ENCODE data around the gene PPFIA1.
"Not testable (repeated sequence)": the region's sequence is repeated elsewhere in the genome, so short reads cannot be mapped to it uniquely, and the experiment has no call there.

Gene PPFIA1

DNA sequence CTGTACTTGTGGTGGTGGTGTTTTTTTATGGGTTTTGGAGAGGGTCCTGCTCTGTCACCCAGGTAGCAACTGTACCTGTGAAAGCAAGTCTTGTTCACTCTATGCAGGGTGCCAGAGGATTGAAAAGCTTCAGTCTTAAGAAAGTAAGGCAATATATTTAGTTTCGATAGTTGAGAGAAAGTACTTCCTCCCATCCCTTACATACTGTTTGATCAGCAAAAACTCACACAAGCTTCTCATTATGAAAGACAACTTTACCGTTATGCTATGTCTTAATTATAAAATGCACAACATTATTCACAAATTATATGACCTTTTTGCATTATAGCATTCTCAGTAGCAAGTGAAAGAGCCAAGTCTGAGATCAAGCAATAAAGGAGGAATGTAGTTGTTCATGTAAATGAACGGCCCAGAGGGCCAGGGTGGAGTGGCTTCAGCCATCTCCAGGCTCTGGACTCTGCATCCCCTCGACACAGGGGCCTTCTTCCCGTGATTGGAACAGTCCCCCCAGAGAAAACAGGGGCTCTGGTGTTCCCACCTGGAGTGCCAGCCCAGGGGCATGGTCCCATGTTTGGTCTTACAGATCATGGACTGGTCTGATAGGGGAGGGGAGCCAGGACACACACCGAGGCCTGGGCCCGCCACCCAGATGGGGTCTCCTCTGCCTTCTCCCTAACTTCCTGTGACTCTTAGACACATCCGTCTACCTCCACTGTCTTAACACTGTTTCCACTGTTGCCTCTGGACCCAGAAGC is 89.1 kb downstream of the PPFIA1 start:
- no peak for DNase-seq (ENCODE audit: low spot score)

DNA sequence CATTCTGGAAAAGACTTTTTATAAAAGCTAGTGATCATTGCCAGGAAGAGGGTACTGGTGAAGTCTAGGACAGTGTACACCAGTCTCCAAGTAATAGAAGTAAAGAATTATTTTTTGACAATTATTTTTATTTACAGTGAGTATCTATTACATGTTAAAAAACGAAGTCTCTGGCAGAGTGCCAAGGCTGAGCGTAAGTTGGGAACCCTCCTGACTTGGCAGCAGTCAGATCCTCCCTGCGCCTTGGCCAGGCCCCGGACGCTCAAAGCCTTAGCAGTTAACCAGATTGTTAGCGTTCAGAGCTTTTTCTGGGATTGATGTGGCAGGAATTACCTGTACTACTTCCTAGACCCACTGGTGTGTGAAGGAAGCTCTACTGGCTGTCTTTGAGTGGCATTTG is 89.7 kb downstream of the PPFIA1 start:
- DNase-seq (ENCODE audit: low spot score): no peak

DNA sequence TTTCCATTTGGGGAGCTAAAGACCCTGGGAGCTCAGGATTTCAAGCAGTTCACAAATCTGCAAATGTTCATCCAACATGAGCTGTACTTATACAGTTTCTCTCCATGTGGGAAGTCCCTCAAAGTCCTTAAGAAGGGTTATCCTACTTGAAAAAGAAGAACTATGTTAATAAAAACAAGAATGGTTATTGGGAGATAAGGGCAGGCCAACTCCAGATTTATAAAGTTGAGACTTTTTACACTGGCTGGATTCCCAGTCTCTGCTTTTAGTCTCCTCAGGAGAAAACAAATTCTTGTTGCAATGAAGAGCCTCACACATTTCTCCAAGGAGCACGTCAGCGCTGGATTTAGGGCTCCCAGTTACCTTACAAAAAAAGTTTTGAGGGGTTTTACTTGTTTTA is 93.7 kb downstream of the PPFIA1 start:
- DNase-seq (ENCODE audit: low spot score): no peak

DNA sequence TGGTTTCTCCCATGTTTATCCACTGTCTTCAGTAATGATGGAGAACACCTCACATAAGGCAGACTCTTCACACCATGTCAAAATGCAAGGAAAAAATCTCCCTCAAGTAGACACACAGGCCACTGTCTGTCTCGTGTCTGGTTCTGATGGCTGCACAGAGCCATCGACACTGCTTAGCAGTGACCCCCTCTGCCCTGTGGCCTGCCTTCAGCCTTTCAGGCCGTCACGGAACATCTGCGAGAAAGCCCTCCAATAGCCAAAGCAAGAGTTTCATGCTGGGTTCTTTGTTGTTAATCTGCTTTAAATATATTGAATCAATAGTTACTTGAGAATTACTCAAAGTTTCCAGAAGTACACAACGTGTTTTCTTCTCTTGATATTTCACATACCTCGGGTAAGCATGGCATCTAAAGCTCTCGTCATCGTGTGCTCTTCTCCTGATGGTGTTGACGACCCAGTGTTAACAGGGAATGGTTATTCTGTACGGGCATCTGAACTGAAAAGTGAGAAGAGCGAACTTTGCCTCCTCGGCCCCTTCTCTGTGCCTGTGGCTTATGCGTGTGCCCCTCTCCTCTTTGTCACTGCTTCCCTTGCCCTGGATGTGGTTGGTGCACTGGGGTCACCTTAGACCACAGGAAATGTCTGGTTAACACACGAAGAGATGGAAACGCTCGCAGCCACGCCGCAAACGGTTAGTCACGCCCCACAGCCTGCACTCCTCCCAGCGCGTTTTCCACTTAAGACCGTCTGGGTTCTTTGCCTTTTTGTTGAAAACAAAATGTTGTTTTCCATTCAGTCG is 94.5 kb downstream of the PPFIA1 start:
- no peak for DNase-seq (ENCODE audit: low spot score)

DNA sequence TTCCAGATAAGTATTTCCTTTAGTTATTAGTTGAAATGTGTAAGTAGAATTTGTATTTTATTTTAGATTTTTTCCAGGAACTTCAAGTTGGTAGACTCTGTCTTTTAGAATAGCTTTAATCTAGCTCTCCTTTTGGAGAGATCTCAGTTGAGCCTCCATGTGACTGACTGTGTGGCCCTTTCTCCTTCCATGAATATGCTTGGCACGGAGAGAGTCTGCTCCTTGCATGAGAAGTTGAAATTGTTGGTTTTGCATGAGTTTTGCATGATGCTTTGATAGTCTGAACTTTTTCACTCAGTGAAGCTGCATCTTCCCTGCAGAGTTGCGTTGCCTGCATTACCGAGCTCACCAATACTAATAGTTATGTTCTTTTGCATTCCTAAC is 95.0 kb downstream of the PPFIA1 start:
- no peak for DNase-seq (ENCODE audit: low spot score)

DNA sequence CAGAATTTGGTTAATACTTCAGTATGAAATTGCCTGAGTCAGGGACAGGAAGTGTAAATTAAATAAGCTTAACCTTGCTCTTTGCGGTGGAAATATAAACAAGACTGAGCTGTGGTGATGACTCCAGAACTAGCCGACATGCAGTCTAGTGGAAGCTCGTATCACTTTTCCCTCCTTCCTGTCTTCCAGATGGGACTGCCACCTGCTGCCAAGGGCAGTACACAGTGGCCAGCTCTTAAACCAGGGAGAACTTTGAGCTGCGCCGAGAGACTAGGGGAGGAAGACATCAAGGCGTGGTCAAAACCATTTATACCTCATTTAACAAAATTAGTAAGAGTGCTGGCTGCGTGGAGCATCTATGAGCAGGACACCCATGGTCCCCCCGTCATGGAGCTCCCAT is 96.6 kb downstream of the PPFIA1 start:
- no peak for DNase-seq (ENCODE audit: low spot score)

DNA sequence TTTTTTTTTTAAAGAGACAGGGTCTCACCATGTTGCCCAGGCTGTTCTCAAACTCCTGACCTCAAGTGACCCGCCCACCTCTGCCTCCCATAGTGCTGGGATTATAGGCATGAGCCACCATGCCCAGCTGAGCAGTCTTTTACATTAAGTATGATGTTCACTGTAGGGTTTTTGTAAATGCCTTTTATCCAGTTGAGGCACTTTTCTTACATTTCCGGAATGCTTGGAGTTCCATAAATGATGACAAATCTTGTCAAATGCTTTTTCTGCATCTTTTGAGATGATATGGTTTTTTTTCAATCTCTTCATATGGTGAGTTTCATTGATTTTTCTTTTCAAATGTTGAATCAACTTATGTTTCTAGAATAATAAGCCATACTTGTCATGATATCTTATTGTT is 98.5 kb downstream of the PPFIA1 start:
- DNase-seq (ENCODE audit: low spot score): no peak

DNA sequence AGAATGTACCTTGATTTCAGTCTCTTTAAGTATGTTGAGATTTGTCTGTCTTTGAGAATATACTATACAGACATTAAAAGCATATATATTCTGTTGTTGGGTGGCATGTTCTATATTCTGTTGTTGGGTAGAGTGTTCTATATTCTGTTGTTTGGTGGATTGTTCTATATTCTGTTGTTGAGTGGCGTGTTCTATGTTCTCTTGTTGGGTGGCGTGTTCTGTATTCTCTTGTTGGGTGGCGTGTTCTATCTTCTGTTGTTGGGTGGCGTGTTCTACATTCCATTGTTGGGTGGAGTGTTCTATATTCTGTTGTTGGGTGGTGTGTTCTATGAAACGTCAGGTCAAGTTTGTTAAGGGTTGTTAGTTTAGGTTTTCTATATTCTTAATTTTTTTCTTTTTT is 100.8 kb downstream of the PPFIA1 start:
- no peak for DNase-seq (ENCODE audit: low spot score)

DNA sequence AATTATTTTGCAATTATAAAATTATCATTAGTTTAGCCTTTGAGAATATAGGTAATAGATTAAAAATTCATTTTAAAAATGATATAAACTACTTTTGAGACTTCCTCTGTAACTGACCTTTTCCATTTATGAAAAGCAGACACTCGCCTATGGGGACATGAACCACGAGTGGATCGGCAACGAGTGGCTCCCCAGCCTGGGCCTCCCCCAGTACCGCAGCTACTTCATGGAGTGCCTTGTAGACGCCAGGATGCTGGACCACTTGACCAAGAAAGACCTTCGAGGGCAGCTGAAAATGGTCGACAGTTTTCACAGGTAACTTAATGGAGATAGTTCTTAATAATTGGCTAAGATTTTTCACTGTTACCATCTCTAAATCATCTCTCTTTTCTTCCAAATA is 101.6 kb downstream of the PPFIA1 start:
- DNase-seq (ENCODE audit: low spot score): no peak

DNA sequence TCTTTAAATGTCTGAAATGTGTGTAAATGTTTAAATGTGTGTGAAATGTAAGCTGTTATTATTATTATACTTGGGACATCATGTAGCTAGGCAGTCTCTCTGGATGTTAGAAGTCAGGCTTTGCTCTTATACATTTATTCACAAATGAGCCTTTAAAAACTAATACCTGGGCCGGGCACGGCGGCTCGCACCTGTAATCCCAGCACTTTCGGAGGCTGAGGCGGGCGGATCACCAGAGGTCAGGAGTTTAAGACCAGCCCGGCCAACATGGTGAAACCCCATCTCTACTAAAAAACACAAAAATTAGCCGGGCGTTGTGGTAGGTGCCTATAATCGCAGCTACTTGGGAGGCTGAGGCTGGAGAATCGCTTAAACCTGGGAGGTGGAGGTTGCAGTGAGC is 106.1 kb downstream of the PPFIA1 start:
- DNase-seq (ENCODE audit: low spot score): no peak

DNA sequence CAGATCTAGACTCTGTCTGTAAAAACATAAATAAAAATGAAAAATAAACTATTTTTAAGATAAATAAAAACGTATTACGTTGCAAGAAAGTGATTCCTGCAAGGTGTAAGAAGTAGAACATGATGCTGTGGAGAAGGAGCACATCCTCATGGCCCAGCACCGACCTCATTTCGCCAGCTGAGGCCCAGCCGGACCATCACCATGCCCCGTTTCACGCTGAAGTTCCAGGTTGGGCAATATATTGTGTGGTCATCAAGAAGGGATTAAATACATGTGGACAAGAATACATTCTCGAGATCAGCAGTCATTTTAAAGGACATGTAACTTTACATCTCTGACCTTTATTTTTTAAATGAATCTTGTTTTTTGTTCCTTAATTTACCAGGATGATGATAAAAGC is 107.2 kb downstream of the PPFIA1 start:
- DNase-seq (ENCODE audit: low spot score): no peak

DNA sequence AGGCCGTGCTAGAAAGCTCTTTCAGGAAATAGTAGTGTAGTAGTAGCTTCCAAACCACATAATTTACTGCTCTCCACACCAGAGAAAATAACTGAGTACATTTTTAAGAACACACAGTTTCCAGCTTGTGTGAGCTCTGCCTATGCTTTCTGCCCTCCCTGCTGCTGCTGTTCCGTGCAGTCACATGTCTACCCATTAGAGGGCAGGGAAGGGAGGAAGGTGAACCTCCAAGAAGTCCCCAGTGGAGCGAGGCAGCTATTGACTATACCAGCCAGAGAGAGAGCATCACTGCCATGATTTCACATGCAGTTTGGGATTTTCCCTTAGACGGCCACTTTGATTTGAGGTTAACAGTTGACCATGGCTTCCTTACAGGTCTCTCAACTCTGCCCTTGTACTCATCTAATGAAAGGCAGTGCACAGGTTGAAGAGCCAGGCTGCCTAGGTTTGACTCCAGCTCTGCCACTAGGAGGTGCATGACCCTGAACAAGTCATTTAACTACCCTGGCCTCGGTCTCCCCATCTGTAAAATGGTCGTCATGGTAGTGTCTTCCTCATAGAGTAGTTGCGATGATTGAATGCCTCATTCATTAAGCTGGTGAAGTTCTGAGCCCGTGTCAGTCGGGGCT is 108.1 kb downstream of the PPFIA1 start:
- no peak for DNase-seq (ENCODE audit: low spot score)

DNA sequence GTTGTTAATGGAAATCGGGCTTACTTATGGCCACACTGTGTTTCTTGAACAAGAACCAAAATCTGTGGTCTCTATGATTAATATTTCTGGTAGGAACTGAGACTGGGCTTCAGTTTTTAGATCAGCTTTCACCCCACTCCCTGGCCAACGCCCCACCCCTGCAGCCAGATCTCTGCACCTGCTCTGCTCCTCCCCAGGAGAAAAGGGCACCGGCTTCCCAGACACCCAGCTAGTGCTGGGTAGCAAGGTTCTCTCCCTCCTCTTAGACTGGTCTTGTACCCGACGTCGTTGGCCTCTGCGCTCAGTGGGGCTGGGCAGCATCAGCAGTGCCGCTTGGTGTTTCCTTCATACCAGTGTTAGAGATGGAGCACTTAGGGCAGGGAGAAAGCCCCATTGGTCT is 110.9 kb downstream of the PPFIA1 start:
- no peak for DNase-seq (ENCODE audit: low spot score)

DNA sequence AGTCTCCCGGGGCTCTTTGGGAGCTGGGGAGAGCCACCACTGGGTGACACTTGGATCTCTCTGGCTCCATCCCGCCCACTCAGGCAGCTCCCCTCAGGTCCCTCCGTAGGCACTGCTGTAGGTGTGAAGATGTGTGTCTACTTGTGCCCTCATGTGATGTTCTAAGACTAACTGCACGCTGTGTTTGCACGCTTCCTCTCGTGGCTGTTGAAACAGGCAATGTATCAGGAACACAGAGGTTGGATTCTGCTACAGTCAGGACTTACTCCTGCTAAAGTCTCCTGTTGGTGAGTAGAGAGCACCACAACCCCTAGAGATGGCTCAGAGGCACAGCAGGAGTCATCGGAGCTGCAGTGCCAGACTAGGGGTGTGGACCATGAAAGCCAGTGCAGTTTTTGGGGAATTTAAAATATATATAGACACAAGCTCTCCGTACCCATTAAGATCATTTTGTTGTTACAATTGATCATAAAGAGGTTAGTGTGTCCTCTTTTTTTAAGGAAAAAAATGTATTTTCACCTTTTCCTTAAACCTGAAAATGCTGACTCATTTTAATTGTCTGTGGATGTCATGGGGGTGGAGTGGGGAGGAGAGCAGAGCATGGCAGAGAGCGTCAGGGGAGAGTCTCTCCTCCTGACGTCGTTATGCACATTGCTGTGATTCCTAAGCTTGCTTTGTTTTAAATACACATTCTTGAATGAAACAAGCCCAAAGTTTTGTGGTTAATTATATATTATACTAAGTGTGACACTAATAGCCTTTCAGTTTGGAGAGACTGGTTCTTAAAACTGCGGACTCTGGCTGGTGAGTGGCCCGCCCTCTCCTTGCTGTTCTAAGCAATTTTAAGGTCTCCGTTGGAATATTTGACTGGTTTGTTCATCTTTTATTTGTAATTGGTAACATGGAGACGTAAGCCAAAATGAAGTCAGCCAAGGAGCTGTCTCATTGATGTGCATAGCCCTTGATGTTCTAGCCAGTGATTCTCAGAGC is 111.7 kb downstream of the PPFIA1 start:
- DNase-seq (ENCODE audit: low spot score): no peak

DNA sequence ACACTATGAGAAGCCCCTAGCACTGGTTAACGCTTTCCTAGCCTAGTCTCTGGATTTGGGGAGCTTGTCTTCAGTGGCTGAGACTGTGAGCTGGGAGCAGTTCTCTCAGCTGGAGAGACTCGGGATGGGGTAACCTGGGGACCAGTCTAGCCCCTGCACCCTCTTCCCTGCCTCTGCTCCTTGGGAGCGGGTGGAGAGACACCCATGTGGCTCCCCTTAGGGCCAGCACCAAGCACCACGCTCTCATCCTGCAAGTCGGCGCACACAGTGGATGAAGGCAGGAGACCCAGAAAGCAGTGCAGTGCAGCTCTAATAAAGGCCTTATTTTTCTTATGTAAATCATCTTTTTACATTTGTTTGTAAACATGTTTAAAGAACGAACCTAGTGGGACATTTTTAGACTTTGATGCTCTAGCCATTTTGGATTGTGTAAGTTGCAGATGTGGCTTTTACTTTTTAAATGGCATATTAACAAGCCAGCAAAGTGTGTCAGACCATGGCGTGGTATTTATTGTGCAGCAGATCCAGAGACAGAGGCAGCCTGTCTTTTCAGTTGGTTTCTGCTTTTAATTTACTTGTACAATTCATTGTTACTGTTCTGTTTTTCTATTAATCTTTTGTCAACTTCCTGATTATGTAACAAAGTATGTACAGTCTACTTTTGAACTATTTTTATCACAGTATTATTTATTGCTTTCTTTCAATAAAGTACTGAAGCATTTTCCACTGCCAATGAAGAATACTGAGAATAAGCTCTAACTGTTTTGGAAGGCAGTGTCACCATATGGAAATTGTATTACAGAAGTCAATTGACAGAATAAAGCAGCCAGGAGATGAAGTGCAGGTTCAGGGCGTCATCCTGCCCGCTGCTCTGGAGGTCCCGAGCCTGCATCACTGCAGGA is 113.4 kb downstream of the PPFIA1 start:
- DNase-seq (ENCODE audit: low spot score): no peak

DNA sequence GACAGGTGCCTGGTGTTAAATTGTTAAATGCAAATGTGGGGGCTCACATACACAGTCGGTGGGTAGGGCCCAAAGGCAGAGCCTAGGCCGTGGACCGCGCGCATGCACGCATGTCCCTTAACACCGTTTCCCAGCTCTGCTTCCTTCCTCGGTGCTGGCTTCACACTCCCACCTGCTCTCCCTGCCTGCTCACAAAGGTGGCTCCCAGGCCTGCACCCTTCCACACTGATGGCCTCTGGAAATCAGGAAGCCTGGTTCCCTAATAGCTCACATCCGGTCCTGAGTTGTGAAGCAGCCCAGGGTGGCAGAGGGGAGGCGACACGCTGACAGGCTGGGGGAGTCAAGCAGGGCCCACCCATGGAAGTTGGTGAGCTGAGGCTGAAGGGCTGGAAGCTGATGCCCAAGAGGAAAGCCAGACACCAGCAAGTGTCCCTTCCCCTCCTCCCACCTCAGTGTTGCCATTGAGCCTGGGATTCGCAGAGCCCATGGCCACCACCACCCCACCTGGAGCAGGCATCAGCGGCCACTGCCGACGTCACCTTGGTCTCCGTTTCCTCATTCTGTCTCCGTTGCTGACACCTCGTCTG is 114.2 kb downstream of the PPFIA1 start:
- no peak for DNase-seq (ENCODE audit: low spot score)

DNA sequence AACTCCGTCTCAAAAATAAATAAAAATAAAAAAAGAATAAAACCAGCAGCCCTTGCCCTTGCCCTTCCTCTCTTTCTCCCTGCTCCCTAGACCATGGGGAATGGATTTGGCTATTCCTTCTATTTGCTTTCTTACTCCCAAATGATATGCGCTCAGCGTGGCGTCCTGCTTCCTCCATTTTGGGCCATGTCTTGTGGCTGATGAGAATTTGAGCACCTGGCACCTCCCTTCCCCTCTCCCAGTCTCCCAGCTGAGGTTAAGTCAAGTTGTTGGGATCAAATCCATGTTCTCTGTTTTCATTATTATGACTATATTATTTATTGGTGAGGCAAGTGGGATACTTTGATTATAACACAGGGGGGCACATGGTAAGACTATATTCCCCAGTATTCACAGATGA is 117.1 kb downstream of the PPFIA1 start:
- no peak for DNase-seq (ENCODE audit: low spot score)

DNA sequence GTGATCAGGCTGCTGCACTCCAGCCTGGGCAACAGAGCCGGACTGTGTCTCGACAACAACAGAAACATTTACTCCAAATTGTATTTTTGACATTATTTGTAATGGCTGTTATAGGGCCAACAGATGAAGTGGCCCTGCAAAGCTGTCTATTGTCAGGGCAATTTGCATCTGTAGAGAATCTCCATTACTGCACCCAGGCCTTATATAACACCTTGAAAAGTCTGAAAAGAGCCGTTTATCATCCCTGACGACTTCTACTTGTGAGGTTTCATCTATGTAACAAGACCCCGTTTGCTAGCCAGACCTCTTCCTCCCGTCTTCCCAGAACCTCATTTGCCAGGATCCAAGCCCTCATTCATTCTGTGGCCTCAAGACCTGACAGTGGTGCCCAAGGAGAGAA is 118.7 kb downstream of the PPFIA1 start:
- DNase-seq (ENCODE audit: low spot score): no peak

DNA sequence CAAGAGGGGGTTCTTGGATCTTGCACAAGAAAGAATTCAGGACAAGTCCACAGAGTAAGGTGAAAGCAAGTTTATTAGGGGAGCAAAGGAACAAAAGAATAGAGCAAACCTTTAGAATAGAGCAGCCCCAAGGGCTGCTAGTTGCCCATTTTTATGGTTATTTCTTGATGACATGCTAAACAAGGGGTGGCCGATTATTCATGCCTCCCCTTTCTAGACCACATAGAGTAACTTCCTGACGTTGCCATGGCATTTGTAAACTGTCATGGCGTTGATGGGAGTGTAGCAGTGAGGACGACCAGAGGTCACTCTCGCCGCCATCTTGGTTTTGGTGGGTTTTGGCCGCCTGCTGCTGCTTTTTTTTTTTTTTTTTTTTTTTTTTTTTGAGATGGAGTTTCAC is 120.4 kb downstream of the PPFIA1 start:
- not testable (repeated sequence) for DNase-seq (ENCODE audit: low spot score)

DNA sequence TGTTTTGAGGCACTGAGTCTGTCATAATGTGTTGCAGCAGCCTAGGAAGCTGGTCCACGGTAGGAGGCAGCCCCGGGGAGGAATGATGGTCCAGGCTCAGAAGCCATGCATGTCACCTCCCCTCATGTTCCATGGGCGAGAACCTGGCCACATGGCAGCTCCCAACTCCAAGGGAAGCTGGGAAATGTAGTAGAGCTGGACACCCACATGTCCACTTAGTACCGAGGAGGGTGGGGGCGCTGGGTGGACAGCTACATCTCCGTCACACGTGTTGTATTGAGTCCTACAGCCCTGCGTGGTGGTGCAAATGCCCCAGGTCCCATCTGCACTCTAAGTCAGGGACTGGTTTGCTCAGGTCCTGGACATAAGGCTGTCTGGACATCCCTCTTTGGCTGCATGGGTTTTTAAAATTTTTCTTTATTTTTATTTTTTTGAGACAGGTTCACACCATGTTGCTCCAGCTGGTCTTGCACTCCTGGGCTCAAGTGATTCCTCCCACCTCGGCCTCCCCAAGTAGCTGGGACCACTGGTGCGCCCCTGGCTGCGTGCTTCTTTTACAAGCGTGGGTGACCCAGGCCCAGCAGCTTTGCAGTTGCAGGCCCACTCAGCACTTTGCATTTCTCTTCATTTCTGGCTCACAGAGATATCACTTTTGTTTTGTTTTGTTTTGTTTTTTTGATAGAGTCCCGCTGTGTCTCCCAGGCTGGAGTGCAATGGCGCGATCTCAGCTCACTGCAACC is 123.9 kb downstream of the PPFIA1 start:
- no peak for DNase-seq (ENCODE audit: low spot score)

Data from ecto neural progenitor cell (in vitro differentiated cells).